Right kidney (tissue), 1 donor: ENCODE results near the gene HMCN2.

Experiments
- DNase-seq: peaks from one replicate; pipeline ENCODE4 v3.0.0-alpha.2; 2016

Gene HMCN2

GRCh38 chr9:130289711-130290241 is 24.2 kb downstream of the HMCN2 start:
- no peak for DNase-seq

DNA sequence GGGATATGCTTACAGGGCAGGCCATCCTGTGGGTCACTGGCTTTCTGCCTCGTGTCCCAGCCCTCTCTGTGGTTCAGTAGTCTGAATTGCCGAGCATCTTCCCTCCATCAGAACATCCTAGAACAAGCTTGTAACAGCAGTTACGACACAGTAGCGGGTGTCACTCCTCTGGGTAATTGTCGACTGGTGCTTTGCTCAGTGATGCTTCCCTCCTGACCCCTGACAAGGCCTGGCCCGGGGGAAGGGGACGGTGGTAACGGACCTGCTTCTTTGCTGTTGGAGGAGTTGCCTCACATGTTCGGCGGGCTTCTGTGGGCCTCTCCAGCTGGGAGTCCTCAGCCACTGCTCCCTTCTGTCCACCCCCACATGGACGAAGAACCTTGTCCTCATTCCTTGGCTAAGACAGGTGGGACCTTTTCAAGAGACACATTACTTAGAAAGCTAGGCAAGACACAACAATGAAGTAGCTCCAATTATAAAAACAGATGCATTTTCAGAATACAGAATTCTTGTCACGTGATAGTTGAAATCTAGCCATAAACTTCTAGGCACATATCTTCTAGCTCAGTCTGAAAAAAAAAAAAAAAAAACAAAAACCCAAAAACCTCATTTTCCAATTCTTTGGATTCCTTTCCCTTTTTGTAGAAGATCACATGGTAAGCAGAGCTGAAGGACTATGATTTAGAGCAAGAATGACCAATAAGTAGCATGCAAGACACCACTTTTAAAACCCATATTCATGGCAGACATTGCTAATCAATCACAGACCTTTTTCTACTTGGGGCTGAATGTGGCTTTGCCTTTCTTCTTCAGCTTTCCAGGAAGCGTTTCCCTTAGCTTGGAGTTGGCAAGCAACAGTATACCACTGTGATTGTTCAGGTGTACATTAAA is 25.0 kb downstream of the HMCN2 start:
- no peak for DNase-seq

GRCh38 chr9:130291474-130291873 is 25.9 kb downstream of the HMCN2 start:
- no peak for DNase-seq

- no peak for DNase-seq
Measured at GRCh38 chr9:130292106-130292505, 26.5 kb downstream of the HMCN2 start.

GRCh38 chr9:130294664-130295063 is 29.1 kb downstream of the HMCN2 start:
- no peak for DNase-seq

DNA sequence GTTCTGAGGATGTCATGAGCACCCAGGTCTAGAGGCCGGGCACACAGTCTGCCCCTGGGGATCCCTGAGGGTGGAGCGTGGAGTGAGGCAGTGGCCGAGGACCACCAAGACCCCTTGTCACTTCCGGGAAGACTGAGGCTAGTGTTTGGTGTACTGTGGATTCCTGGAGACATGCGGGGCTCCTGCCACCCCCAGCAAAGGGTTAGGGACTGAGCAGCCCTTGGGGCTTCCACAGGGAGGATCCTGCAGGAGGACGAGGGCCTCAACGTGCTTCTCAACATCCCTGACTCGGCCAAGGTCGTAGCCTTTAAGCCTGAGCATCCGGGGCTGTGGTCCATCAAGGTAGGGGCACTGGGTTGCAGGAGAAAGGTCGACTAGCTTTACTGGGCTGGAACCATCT is 29.9 kb downstream of the HMCN2 start:
- DNase-seq = no peak

DNA sequence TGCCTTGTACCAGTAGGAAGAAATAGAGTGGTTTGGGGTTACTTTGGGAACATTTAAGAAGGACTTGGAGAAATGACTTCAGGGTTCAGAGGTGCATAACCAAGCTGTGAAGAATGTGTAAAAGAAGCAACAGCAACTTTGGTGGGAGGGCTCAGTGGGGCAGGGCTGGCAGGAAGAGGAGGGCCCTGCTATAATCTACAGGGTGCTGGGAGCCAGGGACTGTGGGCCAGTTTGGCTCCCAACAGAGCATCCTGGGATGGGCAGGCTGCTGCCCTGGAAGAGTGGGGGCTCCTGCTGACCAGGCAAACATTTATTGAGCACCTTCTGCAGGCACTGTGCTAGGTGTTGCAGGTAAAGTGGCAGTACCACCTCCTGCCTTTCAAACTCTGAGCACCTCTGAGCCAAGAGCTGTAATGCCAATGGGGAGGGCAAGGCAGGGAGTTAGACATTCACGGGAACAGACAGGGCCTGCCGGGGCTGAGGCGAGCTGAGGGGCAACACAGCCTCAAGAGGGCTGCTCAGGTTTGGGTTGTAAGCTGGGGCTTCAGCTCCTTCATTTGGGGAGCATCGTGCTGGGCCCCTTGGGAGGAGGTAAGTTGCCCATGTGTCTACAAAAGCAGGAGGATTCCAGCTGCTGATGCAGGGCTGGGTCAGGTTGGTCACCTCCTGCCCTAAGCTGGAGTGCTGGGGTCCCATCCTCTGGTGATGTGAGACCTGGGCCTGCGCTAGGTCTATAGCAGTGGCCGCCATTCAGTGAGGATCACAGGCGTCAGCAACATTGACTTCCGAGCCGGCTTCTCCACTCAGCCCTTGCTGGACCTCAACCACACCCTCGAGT is 30.6 kb downstream of the HMCN2 start:
- DNase-seq = no peak

DNA sequence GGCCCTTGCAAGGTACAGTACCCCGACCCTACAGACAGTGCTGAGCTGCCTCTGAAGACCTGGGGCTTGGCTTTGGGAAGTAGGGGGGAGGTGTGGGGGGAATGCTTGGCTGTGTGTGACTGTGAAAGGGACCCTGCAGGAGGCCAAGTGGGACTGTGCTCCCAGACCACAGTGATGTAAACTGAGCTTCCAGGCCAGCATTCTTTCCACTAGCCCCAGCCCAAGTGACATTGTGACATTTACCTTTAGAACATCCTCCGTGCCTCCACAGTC is 31.2 kb downstream of the HMCN2 start:
- DNase-seq = no peak

GRCh38 chr9:130297371-130297770 is 31.8 kb downstream of the HMCN2 start:
- DNase-seq = no peak

GRCh38 chr9:130298662-130299279 is 33.2 kb downstream of the HMCN2 start:
- DNase-seq = no peak

- no peak for DNase-seq
Measured at GRCh38 chr9:130299785-130300615, 34.4 kb downstream of the HMCN2 start.

DNA sequence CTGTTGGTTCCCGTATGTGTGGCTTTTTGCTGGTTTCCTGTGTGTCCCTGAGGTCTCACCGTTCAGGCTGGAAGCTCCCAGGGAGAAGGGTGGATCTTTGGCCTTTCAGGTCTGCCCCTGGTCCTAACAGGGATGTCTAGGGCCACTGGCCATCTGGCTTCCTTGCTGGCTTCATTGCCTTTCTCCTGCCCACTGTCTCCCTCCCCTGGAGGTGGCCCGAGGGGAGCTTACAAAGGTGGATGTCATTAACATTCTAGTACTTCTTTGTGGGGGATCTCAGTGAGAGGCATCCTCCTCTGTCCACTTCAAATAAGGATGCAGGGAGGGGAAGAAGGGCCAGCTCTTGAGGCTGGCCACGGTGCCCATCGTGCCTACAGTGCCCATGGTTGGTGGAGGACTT is 35.2 kb downstream of the HMCN2 start:
- no peak for DNase-seq

DNA sequence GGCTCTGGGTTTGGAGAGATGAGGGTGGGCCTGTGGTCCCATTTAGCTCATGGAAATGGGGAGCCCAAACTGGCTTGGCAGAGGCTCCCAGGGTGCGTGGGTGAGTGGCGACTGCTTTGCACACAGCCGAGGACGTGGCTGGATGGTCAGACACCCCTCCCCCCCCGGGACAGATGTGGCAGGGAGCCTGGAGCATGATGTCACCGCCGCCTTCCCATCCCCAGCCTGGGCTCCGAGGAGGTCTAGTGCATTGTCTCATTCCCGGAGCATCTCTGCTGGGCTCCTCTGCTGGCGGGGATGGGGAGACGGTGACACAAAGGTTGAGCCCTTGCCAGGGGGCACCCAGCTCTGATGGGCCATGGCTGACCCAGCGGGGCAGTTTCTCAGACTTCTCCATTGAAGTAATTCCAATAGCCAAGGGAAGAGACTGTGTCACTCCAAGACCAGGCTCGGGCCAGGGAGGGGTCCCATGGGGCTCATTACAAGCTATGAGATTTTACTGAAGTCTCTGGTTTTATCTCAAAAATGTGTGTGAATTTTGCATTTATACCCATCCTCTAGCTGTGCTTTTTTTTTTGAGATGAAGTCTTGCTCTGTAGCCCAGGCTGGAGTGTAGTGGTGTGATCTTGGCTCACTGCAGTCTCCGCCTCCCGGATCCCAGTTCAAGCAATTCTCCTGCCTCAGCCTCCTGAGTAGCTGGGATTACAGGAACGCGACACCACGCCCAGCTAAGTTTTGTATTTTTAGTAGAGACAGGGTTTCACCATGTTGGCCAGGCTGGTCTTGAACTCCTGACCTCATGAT is 36.1 kb downstream of the HMCN2 start:
- no peak for DNase-seq

GRCh38 chr9:130302785-130303612 is 37.4 kb downstream of the HMCN2 start:
- no peak for DNase-seq

- DNase-seq = no peak
Measured at GRCh38 chr9:130303613-130304055, 38.1 kb downstream of the HMCN2 start.

- DNase-seq = no peak
Measured at GRCh38 chr9:130304116-130304515, 38.6 kb downstream of the HMCN2 start.

GRCh38 chr9:130304643-130305042 is 39.1 kb downstream of the HMCN2 start:
- no peak for DNase-seq

GRCh38 chr9:130305381-130305780 is 39.8 kb downstream of the HMCN2 start:
- DNase-seq = no peak

DNA sequence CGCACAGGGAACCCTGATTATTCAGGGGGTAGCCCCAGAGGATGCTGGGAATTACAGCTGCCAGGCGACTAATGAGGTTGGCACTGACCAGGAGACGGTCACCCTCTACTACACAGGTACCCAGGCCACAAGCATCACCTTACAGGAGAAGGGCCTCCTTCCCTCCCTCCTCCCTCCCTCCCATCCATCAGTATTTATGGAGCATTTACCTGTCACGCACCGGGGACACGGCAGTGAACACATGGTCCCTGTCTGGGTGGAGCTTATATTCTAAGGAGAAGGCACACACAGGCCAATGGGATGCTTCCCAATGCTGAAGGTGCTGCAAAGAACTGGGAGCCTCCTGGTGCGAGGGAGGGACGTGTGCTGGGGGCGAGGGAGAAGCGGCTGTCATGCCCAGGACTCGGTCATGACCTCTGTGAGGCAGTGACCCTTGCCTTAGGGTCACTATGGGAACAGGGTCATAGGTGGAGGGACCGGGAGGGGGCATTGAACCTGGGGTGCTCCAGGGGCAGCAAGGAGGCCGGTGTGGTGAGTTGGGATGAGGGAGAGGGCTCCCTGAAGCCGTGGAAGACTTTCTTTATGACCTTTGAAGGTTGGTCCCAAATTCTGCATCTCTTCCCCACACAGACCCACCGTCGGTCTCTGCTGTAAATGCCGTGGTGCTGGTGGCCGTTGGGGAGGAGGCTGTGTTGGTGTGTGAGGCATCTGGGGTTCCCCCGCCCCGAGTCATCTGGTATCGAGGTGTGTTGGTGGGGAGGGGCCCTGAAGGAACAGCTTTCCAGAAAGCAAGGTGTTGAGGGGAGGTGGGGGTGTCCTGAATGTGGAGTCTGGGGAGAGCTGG is 41.5 kb downstream of the HMCN2 start:
- DNase-seq = no peak

- no peak for DNase-seq
Measured at GRCh38 chr9:130307667-130307943, 42.0 kb downstream of the HMCN2 start.
